SK-N-MC (cell line): ENCODE results near the gene PCIF1.
"Not testable (repeated sequence)": the region's sequence is repeated elsewhere in the genome, so short reads cannot be mapped to it uniquely, and the experiment has no call there.

ENCODE experiments used
- EZH2 ChIP-seq: fragments of 200-600 bp; sonication (generic); IDR thresholded peaks from one replicate; pipeline ENCODE4 v1.6.1; 2017; ENCODE audit warnings: antibody characterized with exemption
- FOXP2 ChIP-seq: optimal IDR thresholded peaks from 2 replicates; pipeline ENCODE3; 2011; ENCODE audit warnings: mild to moderate bottlenecking, moderate library complexity; ENCODE audit not compliant: insufficient read depth; ENCODE audit errors: extremely low read length, control extremely low read depth
- POLR2AphosphoS5 ChIP-seq: IDR thresholded peaks from 2 replicates; pipeline ENCODE4 v1.6.1; 2012; ENCODE audit warnings: mild to moderate bottlenecking, low read depth, low read length, borderline replicate concordance

DNA sequence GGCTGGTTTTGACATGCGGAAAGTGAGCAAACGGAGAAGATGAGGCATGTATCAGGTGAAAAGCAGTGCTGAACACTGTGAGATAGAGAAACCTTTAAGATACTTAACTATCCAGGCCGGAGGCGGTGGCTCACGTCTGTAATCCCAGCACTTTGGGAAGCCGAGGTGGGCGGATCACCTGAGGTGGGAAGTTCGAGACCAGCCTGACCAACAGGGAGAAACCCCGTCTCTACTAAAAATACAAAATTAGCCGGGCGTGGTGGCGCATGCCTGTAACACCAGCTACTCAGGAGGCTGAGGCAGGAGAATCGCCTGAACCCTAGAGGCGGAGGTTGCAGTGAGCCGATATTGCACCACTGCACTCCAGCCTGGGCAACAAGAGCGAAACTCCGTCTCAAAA is 2.8 kb upstream of the PCIF1 start:
- TF ChIP-seq POLR2AphosphoS5, EZH2, FOXP2: not testable (repeated sequence)
